HG03571 (cell line): ENCODE data around the gene MEP1A.
"Not testable (repeated sequence)": the region's sequence is repeated elsewhere in the genome, so short reads cannot be mapped to it uniquely, and the experiment has no call there.

Experiments used
- ATAC-seq: cut with Tn5 transposase; IDR thresholded peaks from one replicate; pipeline ENCODE4 v1.9.1; 2021; ENCODE audit not compliant: unreplicated experiment

MEP1A gene, protein sequence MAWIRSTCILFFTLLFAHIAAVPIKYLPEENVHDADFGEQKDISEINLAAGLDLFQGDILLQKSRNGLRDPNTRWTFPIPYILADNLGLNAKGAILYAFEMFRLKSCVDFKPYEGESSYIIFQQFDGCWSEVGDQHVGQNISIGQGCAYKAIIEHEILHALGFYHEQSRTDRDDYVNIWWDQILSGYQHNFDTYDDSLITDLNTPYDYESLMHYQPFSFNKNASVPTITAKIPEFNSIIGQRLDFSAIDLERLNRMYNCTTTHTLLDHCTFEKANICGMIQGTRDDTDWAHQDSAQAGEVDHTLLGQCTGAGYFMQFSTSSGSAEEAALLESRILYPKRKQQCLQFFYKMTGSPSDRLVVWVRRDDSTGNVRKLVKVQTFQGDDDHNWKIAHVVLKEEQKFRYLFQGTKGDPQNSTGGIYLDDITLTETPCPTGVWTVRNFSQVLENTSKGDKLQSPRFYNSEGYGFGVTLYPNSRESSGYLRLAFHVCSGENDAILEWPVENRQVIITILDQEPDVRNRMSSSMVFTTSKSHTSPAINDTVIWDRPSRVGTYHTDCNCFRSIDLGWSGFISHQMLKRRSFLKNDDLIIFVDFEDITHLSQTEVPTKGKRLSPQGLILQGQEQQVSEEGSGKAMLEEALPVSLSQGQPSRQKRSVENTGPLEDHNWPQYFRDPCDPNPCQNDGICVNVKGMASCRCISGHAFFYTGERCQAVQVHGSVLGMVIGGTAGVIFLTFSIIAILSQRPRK

DNA sequence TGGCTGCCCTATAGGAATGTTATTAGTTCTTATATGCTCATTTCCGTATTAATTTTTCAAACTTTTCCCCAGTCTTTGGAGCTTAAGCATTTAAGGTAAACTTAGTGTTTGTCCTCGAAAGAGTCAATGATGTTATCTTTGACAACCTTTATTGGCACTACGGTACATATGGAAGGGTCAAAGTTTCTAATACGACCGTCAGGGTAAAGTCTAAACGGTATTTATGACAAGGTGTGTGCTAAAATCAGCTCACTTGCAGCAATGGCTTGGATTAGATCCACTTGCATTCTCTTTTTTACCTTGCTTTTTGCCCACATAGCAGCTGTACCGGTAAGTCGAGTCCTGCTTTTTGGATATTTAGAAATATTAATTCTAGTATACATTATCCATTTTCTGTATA is at the start of gene MEP1A:
TSS of gene MEP1A (plus strand) at position 252 of the 400 bp plus-strand sequence. CDS start at position 262, 10 bp downstream.
- no peak for ATAC-seq

DNA sequence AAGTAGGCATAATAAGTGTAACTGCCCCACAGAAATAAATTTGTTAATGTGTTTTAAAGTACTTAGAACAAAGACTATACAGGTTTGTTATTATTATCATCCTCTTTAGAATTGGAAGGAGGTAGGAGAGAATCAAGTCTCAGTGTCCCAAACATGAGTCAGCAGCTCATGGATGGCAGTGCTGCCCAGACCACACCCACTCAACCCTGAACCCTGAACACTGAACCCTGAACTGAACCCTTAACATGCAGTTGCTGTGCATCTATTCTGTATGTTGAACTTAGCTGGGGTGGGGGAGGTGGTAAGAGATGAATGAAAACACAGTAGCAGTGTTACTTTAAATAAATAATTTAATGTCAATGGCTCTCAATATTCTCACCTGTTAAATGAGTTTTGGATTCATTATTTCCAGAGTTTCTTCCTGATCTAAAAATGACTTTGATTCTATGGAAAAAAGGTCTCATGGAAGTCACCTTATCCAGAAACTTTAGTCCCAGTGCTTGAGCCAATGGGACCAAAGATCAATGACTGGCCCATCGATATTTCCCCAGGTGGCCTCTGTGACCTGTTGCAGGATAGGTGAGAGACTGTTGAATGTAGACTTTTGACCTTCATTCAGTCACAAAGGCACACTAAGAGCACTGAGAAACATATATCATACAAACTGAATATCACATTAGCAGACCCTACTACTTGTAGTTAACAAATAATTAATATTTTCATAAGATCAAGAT is 49.6 kb upstream of the MEP1A start:
- ATAC-seq: no peak

- ATAC-seq: not testable (repeated sequence)
Measured at GRCh38 chr6:46744159-46744725, 48.9 kb upstream of the MEP1A start.

GRCh38 chr6:46745973-46746372 is 47.2 kb upstream of the MEP1A start:
- ATAC-seq: no peak

DNA sequence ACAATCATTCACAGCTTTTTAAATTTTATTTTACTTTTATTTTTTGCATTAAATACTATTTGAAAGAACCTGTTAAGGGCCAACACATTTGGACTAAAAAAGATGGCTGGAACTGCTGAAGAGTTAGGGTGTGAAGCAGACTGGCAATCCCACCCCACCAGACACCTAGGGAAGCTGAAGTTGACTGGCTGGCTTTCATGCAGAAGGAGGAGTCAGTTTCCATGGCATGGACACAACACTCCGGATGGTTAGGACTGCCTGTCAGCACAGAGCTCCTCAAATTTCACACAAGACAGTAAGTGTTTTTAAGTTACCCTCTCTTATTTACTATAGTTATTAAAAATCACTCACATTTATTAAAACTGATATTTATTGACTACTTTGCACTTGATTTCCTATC is 46.5 kb upstream of the MEP1A start, which contains the start of gene ANKRD66:
TSS of gene ANKRD66 (plus strand) at position 238 of the 400 bp plus-strand sequence. CDS start 5,016 bp downstream, outside the sequence.
- ATAC-seq: no peak

DNA sequence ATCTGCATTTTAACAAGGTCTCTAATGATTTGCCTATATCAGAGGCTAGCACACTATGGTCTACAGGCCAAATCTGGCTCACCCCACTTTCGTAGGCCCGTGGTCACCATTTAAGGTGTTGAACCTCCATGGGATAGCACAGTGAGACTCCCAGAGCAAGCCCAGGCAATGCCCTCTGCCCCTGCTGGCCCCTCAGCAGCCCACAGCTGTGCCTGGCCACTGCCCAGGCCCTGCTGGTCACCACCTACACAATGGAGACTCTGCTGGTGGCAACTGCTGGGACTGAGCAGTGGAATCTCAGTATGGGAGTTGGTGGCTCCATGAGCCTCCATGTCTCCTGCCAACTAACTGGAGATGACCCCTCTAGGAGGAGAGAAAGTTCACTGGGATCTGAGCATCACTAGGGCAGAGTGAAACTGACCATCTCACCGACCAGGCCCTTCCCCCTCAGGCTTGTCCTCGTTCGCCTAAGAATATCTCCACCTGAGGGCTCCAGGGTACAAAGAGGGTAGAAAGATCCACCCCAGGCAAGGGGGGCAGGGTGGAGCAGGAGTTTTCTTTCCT is 44.2 kb upstream of the MEP1A start:
- no peak for ATAC-seq

- ATAC-seq: no peak
Measured at GRCh38 chr6:46749731-46750130, 43.5 kb upstream of the MEP1A start.

GRCh38 chr6:46751658-46752057 is 41.5 kb upstream of the MEP1A start:
- no peak for ATAC-seq

DNA sequence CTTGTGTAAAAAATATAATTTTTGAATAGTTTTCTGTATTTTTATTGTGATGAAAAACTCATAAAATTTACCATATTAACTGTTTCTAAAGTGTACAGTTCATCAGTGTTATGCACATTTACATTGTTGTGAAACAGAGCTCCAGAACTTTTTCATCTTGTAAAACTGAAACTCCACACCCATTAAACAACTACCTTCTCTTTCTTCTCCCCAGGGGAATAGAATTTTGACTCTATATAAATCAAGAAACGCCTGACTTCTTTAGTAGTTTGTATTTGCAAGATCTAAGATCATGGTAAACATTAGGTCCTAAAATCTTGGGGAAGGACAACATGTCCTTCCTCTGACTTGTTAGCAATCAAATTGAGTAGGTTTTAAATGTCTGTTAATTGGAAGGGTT is 37.3 kb upstream of the MEP1A start:
- no peak for ATAC-seq

DNA sequence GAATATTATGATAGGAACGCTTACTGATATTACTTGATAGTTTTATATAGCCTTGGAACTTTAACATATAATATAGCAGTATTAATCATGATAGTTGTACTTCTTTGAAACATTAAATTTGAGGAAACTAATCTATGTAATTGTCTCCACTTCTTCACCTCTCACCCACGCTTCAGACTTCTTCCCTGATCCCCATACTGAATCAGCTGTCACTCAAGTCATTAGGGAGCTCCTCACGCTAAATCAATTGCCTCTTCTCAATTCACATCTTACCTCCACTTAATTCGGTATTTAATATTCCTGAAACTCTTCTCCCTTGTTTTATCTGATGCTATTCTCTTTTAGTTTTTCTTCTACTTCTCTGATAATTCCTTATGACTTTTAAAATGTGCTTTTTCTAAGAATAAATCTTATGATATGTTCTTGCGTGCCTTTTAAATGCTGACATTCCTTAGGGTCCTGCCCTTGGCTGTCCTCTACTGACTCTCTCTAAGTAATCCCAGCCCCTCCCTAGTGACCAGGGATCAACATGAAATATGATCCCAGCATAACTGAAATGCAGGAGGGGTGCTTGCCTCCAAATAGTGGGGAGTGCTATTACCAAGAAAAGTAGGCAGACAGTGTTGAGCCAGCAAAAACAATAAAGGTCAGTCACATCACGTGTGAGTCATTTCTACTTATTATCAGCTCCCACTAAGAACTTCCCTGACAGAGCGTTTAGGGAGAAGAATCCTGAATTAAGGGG is 36.5 kb upstream of the MEP1A start:
- no peak for ATAC-seq

DNA sequence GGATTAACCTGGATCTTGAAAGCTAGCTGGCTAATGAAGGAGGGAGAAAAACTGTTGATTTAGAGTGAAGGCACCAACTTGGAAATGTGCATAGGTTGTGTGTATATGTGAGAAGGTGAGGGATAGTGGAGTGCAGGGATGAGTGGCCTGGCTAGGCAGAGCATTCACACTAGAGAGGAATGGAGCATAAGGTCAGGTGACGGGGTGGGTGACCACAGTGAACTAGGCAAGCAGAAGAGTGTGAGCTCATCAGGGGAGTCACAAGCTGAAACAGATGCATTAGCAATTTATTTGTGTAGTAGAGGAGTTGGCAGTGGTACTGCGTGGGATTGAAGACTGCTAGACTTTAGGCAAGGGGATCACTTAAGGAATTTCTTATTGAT is 36.0 kb upstream of the MEP1A start:
- ATAC-seq: no peak

GRCh38 chr6:46758960-46759753 is 34.0 kb upstream of the MEP1A start:
- ATAC-seq: no peak

- no peak for ATAC-seq
Measured at GRCh38 chr6:46760925-46761324, 32.3 kb upstream of the MEP1A start.

GRCh38 chr6:46763466-46763865 is 29.7 kb upstream of the MEP1A start:
- no peak for ATAC-seq

GRCh38 chr6:46764280-46764679 is 28.9 kb upstream of the MEP1A start:
- not testable (repeated sequence) for ATAC-seq

GRCh38 chr6:46764961-46765360 is 28.2 kb upstream of the MEP1A start:
- no peak for ATAC-seq

GRCh38 chr6:46772016-46772415 is 21.2 kb upstream of the MEP1A start:
- ATAC-seq: no peak

- no peak for ATAC-seq
Measured at GRCh38 chr6:46772762-46773161, 20.4 kb upstream of the MEP1A start.

GRCh38 chr6:46773201-46773855 is 19.9 kb upstream of the MEP1A start:
- no peak for ATAC-seq
